ENCODE results near the gene DGKD.

The DGKD gene

GRCh38 chr2:233375490-233376314, 21.4 kb downstream of the DGKD start:
- DNase-seq = no peak
- Histone ChIP-seq H3K4me1 (peaks cover 8% of the 10 kb centered on the region), H3K27me3 (no peaks in the 10 kb centered on the region), H3K9me3 (no peaks in the 10 kb centered on the region), H3K4me3 (ENCODE audit: low read depth, low read length) (no peak overlapping the region), H3K36me3 (no peaks in the 10 kb centered on the region)
- no peak for TF ChIP-seq CTCF (IDR thresholded peaks at IDR 0.05; ENCODE audit: low read depth, low read length)

- no peak for TF ChIP-seq CTCF (IDR thresholded peaks at IDR 0.05; ENCODE audit: low read depth, low read length)
- Histone ChIP-seq H3K27me3 (no peaks in the 10 kb centered on the region), H3K4me3 (ENCODE audit: low read depth, low read length) (no peak overlapping the region)
Measured at GRCh38 chr2:233379034-233379433, 24.7 kb downstream of the DGKD start.

GRCh38 chr2:233379441-233379840, 25.1 kb downstream of the DGKD start:
- Histone ChIP-seq H3K4me1 (peaks cover 12% of the 10 kb centered on the region), H3K4me3 (ENCODE audit: low read depth, low read length) (no peak overlapping the region), H3K36me3 (no peaks in the 10 kb centered on the region), H3K27me3 (no peaks in the 10 kb centered on the region), H3K9me3 (no peaks in the 10 kb centered on the region)
- DNase-seq = no peak
- TF ChIP-seq CTCF (IDR thresholded peaks at IDR 0.05; ENCODE audit: low read depth, low read length) = no peak

More at GRCh38 chr2:233379034-233379433, 24.7 kb downstream of the DGKD start:
- no peaks in the 10 kb centered on the region for H3K36me3 ChIP-seq
- H3K9me3 ChIP-seq = no peaks in the 10 kb centered on the region
- DNase-seq = no peak
- H3K4me1 ChIP-seq = peaks cover 8% of the 10 kb centered on the region

GRCh38 chr2:233380132-233380895, 26.0 kb downstream of the DGKD start:
- DNase-seq = no peak
- no peak for TF ChIP-seq CTCF (IDR thresholded peaks at IDR 0.05; ENCODE audit: low read depth, low read length)
- Histone ChIP-seq H3K9me3 (no peaks in the 10 kb centered on the region), H3K4me1 (peaks cover 17% of the 10 kb centered on the region), H3K36me3 (no peaks in the 10 kb centered on the region), H3K4me3 (ENCODE audit: low read depth, low read length) (no peak overlapping the region), H3K27me3 (no peaks in the 10 kb centered on the region)

GRCh38 chr2:233380995-233381637, 26.8 kb downstream of the DGKD start:
- Histone ChIP-seq H3K4me1 (peaks cover 17% of the 10 kb centered on the region), H3K4me3 (ENCODE audit: low read depth, low read length) (no peak overlapping the region), H3K27me3 (no peaks in the 10 kb centered on the region), H3K36me3 (no peaks in the 10 kb centered on the region), H3K9me3 (no peaks in the 10 kb centered on the region)
- DNase-seq = no peak
- no peak for TF ChIP-seq CTCF (IDR thresholded peaks at IDR 0.05; ENCODE audit: low read depth, low read length)
